ENCODE measurements around the gene SMG5.

- TF ChIP-seq POLR2AphosphoS5 (IDR thresholded peaks at IDR 0.05; ENCODE audit: low read depth, low read length) (no peak), CTCF (IDR thresholded peaks at IDR 0.05) (no peak), REST (IDR thresholded peaks at IDR 0.05; ENCODE audit: insufficient read depth in 1 of 2, low read depth in 2 of 2, low read length in 1 of 2) (no peak)
Observed at GRCh38 chr1:156258859-156259258, 23.8 kb downstream of the SMG5 start.
